AG04449 (cell line): Measurements from ENCODE around the gene CDH12.

Source experiments
- CTCF ChIA-PET: fragments of 350-600 bp; formaldehyde crosslinking; extraction: SDS; loops from one replicate; lab custom pipeline; 2021; ENCODE audit warnings: antibody characterized with exemption; lab: Yijun Ruan, JAX
- POLR2A ChIA-PET: fragments of 400-600, 350-600 bp; formaldehyde crosslinking; extraction: SDS; loops from one replicate; lab custom pipeline; 2020; ENCODE audit warnings: antibody characterized with exemption, inconsistent platforms; lab: Yijun Ruan, JAX
- DNase-seq: peaks from one replicate; pipeline ENCODE4 v3.0.0-alpha.2; 2010; ENCODE audit warnings: low read depth, low spot score
- H3K4me3 ChIP-seq: 2 replicates; pipeline ENCODE4 v1.5.1; 2011; ENCODE audit warnings: low read depth, mild to moderate bottlenecking, control low read depth, low read length
- TF ChIP-seq, protein P1 (sequence below): IDR thresholded peaks from one replicate; pipeline ENCODE4 v1.5.1; 2011; ENCODE audit warnings: mild to moderate bottlenecking, moderate library complexity, low read length, control low read depth, inconsistent platforms; ENCODE audit not compliant: insufficient read depth; ENCODE audit errors: missing control alignments

CDH12 gene

DNA sequence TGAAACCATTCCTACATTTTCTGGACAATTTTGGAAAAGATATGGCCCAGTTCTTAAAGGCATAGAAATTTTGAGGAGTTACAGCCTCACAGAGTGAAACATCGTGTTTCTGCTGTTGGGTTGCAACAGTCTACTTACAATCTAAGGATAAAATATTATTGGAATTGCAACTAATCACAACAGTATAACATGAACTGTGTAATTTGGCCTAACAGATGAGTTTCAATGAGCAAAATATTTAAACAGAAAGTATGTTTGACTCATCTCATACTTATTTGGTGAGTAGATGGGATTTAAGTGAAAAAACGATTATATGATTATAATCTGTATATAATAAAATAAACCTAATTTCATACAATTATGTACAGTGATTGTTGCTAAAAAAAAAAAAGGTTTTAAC lies 1061.8 kb downstream of the CDH12 start:
- POLR2A ChIA-PET, result no interaction called here
- TF ChIP-seq, protein P1, sequence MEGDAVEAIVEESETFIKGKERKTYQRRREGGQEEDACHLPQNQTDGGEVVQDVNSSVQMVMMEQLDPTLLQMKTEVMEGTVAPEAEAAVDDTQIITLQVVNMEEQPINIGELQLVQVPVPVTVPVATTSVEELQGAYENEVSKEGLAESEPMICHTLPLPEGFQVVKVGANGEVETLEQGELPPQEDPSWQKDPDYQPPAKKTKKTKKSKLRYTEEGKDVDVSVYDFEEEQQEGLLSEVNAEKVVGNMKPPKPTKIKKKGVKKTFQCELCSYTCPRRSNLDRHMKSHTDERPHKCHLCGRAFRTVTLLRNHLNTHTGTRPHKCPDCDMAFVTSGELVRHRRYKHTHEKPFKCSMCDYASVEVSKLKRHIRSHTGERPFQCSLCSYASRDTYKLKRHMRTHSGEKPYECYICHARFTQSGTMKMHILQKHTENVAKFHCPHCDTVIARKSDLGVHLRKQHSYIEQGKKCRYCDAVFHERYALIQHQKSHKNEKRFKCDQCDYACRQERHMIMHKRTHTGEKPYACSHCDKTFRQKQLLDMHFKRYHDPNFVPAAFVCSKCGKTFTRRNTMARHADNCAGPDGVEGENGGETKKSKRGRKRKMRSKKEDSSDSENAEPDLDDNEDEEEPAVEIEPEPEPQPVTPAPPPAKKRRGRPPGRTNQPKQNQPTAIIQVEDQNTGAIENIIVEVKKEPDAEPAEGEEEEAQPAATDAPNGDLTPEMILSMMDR, result no peak
- no peak for DNase-seq
- CTCF ChIA-PET, result no interaction called here
- H3K4me3 ChIP-seq, result no peak overlapping the region

DNA sequence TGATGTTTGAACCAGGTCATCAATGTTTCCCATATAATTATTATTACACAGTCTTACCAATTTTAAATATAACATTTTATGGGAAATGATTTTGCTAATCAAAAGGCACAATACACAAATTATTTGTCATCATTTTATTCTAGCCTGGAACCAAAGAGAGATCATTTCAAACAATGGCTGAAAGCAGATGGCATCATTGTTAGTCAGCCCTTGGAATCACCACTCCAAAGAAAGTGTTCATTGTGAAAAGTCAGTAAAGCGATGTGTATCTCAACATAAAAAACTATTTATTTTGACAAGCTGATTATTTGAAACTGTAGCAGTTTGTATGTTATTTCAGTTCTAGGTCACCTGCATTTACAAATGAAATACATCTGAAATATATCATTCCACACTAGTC lies 1068.7 kb downstream of the CDH12 start:
- no peak overlapping the region for H3K4me3 ChIP-seq
- DNase-seq, result no peak
- CTCF ChIA-PET, result no interaction called here
- POLR2A ChIA-PET, result no interaction called here
- TF ChIP-seq, protein P1, result no peak

DNA sequence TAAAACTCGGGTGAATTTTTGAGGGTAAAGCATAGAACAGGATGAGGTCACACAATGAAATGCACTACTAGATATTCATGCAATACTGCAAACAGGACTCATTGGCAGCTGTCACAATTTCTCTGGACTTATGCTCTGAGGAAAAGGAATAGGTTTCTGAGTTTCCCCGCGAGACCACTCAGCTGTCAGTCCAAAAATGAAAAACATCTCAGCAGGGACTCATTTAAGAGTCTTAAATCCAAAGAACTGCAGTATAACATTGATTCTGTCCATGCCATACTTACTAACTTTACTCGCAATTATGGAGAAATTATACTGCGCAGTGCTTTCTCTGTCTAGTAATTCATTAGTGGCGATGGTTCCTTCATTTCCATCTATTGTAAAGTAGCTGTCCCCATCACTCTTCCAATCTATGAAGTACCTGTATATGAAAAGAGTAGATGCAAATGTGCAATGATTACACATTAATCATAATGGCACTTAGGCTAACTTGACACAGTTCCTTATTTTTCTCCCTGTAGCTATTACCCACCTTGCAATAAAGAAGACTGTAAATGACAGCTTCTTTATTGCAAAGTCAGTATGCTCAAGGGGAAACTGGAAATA lies 1070.0 kb downstream of the CDH12 start:
- H3K4me3 ChIP-seq, result no peak overlapping the region
- POLR2A ChIA-PET, result no interaction called here
- TF ChIP-seq, protein P1, result no peak
- CTCF ChIA-PET, result no interaction called here
- no peak for DNase-seq

DNA sequence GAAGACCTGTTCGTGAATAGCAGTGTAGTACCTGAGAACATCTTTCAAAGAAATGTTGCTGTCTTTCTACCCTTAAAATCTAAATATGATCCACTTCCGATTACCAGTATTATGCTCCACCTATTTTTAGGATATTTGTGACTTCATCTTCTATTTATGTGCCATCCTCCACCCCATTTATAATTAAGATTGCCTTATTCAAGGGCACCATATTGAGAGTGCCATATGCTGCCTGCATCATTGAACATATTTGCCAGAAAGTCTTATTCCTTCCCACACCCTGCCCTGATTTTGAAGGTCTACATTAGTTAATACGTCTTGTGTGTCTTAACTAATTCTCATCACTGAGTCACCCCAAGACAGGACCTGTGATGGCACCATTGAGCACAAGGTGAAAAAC lies 1076.7 kb downstream of the CDH12 start:
- TF ChIP-seq, protein P1, result no peak
- DNase-seq, result no peak
- CTCF ChIA-PET, result no interaction called here

DNA sequence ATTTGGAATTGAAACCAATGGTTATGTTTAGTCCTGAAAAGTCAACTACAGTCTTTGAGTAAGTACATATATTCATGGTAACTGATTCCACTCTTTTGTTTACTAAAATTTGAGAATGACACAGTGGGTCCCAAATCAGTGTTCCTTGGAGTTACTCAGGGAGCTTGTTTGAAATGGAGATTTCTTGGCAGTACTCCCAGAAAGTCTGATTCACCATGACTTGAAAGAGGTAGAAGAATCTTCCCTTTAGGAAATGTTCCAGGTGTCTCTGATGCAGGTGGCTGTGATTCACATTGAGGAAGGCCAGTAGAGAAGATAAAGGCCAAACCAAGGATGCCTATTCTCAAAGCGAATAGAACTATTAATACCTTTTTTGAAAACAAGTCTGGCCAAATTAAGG lies 1078.3 kb downstream of the CDH12 start:
- ChIA-PET POLR2A (no interaction called here), CTCF (no interaction called here)
- TF ChIP-seq, protein P1, result no peak
- H3K4me3 ChIP-seq, result no peak overlapping the region
- DNase-seq, result no peak

More for the DNA sequence above, 1076.7 kb downstream of the CDH12 start:
- H3K4me3 ChIP-seq, result no peak overlapping the region
- POLR2A ChIA-PET, result no interaction called here

DNA sequence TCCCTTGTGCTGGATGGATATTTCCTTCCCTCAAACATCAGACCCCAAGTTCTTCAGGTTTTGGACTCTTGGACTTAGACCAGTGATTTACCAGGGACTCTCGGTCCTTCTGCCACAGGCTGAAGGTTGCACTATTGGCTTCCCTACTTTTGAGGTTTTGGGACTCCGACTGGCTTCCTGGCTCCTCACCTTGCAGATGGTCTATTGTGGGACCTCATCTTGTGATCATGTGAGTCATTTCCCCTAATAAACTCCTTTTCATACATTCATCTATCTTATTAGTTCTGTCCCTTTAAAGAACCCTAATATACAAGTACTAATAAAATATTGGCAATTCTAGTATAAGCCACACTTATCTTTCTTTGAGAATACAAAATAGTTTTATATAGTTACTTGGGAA lies 1078.9 kb downstream of the CDH12 start:
- H3K4me3 ChIP-seq, result no peak overlapping the region
- ChIA-PET CTCF (no interaction called here), POLR2A (no interaction called here)
- no peak for DNase-seq
- TF ChIP-seq, protein P1, result no peak
